IPS DF 4.7 (cell line): ENCODE data around the gene SPINK8.
"Not testable (repeated sequence)": the region's sequence is repeated elsewhere in the genome, so short reads cannot be mapped to it uniquely, and the experiment has no call there.

Experiments used
- DNase-seq: peaks from one replicate; pipeline ENCODE4 v3.0.0-alpha.2; 2013; ENCODE audit warnings: low spot score; ENCODE audit errors: extremely low read depth

SPINK8 gene

DNA sequence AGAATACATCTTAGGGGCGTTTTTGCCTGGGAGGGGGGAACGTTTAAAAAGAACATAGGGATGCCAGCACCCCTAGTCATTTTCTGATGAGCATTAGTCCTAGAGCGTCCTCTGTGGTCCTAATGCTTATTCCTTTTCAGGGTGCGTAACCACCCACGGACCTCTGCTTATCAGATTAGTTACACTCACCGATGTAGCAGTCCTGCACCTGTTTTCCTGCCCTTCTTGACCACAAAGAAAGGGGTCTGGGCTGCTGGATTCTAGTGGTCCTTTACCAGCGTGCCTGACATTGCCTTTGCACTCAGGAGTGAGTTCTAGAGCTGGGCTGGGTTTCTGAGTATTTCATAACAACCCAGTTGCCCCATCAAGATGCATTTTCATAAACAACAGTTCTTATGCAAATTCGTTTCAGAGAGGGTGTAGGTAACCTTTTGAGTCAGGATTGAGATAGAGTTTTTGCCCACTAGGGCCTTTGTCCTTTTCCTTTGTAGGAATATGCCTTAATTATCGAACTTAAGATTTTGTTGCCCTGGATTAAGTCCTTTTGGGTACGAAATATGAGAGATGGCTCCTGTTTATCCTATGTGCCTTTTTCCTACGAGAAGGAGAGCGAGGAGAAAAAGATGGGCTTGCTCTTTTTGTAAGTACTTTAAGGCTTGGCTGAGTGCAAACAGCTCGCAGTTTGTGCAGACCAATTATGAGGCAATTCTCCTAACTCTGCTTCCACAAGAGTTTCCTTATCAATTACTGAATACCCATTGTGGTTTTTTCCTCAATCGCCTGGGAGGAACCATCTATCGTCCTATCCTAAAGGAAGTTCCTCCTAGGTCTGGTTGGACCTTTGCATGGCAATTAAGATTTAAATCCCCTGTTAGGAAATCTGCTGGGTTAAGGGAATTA is at the start of gene SPINK8:
SPINK8 (minus strand) TSS at position 316 of the 900 bp plus-strand sequence. CDS start 5,320 bp downstream, outside the sequence.
- DNase-seq: not testable (repeated sequence)

DNA sequence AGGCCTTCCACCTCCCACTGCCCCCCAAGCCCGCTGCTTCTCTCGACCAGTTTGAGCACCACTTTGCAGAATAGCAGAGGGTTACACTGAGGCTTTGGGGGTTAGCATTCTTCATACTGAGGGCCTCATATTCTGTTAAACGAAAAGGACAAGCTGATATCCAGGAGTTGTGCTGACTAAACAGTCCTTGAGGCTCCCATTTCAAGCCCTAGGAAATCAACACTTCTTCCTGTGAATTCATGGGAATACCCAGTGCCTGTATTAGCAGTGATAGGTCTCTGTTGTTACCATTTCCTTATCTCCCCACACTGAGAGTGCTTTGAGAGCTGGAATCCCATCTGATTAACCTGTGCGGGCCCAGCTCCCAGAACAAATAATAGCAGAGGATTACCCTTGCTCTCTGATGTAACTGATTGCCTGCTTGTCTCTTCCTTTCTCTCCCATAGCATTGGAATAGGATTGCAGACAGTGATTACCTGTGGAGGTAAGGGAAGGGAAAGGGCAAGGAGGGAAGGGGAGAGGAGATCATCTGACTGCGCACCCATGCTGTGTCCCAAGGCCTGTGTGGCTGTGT is 39.5 kb upstream of the SPINK8 start:
- no peak for DNase-seq

GRCh38 chr3:48372377-48372770 is 38.9 kb upstream of the SPINK8 start:
- no peak for DNase-seq

GRCh38 chr3:48371651-48372376 is 38.4 kb upstream of the SPINK8 start, which contains the start of gene FBXW12:
Gene FBXW12, plus strand, starts transcription at chr3:48372219. Its CDS starts 549 bp downstream, at chr3:48372768.
- no peak for DNase-seq

- no peak for DNase-seq
These were observed 36.9 kb upstream of the SPINK8 start for GRCh38 chr3:48370333-48370713.

DNA sequence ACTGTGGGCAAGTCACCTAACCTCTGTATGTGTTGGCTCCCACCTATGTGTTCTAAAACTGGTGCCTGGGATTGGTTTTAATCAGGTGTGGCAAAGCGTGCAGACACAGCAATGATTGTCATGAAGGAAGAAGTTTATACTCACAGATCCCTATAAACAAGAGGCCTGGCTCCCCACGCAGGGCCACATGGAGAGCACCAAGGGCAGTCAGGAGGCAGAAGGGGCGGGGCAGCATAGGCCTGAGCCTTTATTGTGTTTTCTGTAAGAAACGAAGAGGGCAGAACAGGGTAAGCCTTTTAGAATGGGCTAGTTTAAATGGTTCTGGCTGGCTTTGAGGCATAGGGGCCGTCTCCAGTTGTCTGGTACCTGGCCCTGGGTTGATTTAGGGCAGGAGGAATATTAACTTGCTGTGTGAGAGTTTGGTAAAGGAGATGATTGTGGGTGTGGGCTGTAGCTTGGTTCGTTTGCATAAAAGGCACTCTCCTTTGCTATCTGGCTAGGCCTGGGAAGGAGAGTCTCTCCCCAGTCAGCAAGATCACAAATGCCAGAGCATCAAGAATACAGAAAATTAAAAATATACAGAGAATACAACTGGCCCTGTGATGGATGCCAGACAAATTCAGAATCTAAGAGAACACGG is 36.4 kb upstream of the SPINK8 start:
- no peak for DNase-seq

GRCh38 chr3:48367201-48367600 is 33.7 kb upstream of the SPINK8 start:
- DNase-seq: no peak

GRCh38 chr3:48364840-48365239 is 31.4 kb upstream of the SPINK8 start:
- DNase-seq: no peak

DNA sequence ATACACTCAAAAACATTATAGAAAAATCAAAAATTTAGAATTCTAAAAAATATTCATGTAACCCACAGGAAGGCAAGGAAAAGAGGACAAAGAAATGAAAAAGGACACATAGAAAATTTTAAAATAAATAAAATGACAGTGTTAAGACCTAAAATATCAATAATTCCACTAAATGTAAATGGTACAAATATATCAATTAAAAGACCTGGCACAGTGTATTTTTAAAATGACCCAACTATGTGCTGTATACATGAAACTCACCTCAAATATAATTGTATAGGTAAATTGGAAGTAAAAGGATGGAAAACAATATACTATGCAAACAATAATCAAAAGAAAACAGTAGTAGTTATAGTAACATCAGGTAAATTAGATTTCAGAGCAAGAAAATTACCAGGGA is 28.5 kb upstream of the SPINK8 start:
- no peak for DNase-seq

DNA sequence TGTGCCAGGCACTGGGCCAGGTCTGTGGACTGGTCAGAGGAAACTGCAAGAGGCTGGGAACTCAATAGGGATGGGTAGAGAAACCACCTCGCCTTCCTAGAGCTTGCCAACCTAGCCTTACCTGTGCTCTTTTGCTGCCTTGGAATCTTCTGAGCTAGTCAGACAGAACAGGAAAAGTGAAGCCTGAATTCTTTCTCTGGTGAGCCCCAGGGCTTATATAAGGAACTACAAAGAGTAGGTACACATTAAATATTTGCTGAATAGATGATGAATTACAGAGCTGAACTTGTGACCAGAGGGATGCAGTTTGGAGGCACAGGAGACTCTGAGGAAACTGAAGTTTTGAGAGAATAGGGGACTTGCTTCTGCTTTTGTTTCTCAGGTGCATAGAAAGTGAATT is 23.0 kb upstream of the SPINK8 start:
- DNase-seq: no peak

DNA sequence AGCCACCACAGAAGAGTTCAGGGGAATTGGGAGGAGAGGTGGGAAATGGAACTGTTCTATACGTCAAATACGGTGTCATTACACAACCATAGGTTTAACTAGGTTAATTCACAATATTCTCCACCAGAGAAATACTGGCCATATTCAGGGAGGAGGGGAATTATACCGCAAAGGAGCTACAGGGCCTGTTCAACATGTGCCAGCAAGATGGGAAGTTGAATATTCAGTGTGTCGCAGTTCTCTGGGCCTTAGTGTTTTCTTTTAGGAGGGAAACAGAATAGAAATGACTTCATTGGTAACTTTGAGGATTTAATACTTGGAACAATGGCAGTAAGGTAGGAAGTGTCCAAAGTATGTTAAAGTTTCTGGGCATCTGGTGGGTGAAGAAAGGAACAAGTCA is 20.5 kb upstream of the SPINK8 start:
- no peak for DNase-seq

- DNase-seq: no peak
These were observed 19.1 kb upstream of the SPINK8 start for GRCh38 chr3:48352546-48352945.

DNA sequence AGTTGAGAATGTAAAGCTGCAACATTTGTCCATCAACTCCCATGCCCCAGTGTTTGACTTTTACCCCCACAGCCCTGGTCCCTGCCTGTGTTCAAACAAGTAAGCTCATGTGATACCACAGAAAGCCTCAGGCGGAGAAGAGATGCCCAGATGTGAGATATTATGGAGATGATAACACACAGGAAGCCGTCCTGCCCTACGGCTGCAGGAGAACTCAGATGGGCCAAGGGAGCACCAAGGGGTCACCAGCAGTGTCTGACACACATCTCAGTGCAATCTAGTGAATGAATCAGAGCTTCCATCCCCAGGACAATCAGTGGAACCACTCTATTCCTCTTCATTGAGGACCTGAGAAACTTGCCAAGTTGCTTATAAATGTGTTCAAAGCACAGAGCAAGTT is 14.0 kb upstream of the SPINK8 start:
- no peak for DNase-seq

DNA sequence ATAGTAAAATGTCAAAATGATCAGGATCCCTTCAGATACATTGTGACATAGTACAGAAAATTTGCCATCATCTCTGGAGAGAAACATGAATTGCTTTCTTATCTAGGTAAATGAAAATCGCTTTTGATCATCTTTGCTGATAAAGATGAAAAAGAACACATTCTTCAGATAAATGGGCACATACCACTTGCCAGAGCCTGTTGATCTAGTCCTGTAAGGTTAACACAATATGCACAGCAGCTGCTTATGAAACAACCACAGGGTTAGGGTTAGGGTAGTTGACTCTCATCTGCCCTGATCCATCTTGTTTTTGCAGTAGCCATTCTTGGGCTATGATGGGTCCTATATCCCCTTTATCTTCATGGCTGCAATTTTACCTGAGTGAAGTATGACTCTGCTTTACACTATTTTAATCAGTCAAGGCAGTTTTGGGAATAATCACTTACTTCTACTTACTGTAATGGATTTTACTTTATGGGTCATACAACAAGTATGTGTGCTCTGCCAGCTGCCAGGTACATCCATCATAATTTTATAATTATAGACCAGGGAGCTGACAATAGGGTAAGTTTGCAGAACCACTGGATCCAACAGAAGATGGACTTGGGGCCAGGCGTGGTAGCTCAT is 12.6 kb upstream of the SPINK8 start:
- DNase-seq: no peak

DNA sequence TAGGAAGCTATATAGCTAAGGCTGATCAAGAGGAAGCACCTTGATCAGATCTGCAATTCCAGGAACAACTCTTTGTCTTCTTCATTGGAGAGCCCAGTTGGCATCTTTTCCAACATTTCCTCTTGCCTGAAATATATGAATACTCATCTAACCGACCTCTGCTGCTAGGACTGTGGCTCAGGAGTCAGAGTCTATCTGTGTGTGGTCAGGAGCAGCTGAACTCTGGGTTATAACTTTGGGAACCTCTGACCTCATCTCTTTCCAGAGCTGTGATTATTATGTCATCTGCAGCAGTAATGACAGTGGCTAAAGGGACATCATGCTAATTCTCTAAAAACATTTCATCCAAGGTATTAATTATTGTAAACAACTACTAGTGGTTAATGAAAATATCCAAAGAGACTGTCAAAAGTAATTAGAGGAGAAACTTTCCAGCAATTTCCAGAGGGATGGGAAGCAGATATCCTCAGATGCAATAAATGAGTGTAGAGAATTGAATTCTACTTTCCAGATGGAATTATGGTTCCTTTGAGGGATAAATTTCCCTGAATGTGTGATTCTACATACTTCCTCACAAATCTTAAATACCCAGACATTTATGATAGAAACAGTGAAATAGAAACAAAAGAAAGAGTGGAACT is 11.5 kb upstream of the SPINK8 start:
- no peak for DNase-seq

GRCh38 chr3:48343432-48343831 is 10.0 kb upstream of the SPINK8 start:
- no peak for DNase-seq

DNA sequence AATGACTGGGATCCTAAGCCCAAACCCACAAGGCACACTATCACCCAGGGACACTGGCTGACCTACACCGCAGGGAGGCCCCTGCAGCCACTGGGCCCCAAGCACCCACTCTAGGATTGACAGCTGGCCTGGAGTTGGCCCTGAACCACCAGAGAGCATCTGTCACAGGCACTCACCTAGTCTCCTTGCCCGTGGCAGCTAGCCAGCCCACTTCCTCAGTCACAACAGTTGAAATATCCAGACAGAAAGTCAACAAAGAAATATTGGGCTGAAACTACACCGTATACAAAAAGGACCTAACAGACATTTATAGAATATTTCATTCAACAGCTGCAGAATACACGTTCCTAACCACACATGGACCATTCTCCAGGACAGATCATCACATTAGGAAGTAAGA is 5.2 kb upstream of the SPINK8 start:
- DNase-seq: no peak

- not testable (repeated sequence) for DNase-seq
These were observed 4.1 kb upstream of the SPINK8 start for GRCh38 chr3:48337536-48337935.

DNA sequence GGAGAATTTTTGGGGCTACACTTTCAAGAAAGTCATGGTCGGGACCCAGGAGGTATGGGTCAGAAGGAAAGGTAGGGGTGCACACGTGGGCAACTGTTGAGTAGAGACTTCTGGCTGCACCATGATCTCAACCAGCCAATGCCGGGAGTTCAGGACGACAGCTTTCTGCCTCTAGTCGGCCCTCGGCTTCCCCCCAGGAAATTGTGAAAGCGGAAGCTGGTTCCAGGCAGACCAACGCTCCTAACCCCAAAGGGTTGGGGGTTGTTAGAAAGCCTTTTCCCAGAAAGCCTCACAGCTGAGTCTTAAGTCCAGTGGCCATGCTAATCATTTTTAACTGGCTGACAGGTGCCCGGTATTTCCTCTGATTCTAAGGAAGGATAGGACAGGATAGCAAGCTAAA is 1.8 kb upstream of the SPINK8 start:
- DNase-seq: not testable (repeated sequence)

DNA sequence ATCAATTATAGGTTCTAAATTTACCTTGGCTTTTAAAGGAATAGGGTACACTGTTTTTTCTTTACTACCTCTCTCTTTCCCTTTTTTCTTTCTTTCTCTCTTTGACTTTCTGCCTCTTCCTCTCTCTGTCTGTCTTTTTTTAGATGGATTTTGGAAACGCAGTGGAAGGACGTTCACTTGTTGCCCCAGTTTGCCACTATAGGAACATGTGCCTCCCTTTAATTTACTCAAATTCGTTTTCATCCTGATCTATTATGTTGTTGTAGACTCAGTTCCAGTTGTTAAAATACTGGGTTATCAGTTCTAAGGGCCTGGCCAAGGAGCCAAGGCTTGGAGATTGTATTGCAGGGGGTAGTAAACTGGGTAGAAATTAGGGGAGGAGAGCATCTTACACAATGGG is 1.1 kb upstream of the SPINK8 start:
- DNase-seq: no peak
